Upper lobe of left lung (tissue), 6 donors: ENCODE data around the gene UBE4B. TPM values are rescaled to one million over a fixed set of nuclear protein-coding genes. Genes with fewer than 3 reads are reported as not detected.

Experiments used
- ATAC-seq, 2 donors: fragments of 200-7000 bp; cut with Tn5 transposase; one replicate each; pipeline ENCODE4 v1.9.1; 2022; ENCODE audit warnings: mild to moderate bottlenecking in 2 of 2, moderate library complexity in 2 of 2; ENCODE audit not compliant: low FRiP score in 2 of 2
- DNase-seq, 2 donors: peaks; one replicate each; pipeline ENCODE4 v3.0.0-alpha.2; 2019 to 2020
- H3K27ac ChIP-seq, 4 donors: fragments of 200-600 bp; sonication (generic); one replicate each; pipeline ENCODE4 v1.5.1; 2016 to 2019
- H3K27me3 ChIP-seq, 4 donors: fragments of 200-600 bp; sonication (generic); one replicate each; pipeline ENCODE4 v1.5.1; 2017 to 2019
- H3K36me3 ChIP-seq, 4 donors: fragments of 200-600 bp; sonication (generic); one replicate each; pipeline ENCODE4 v1.5.1; 2016 to 2019
- H3K4me1 ChIP-seq, 4 donors: fragments of 200-600 bp; sonication (generic); one replicate each; pipeline ENCODE4 v1.5.1; 2018 to 2019
- H3K4me3 ChIP-seq, 4 donors: fragments of 200-600 bp; sonication (generic); one replicate each; pipeline ENCODE4 v1.5.1; 2017 to 2019; ENCODE audit warnings: mild to moderate bottlenecking in 2 of 4, moderate library complexity in 1 of 4
- H3K9me3 ChIP-seq, 4 donors: fragments of 200-600 bp; sonication (generic); one replicate each; pipeline ENCODE4 v1.5.1; 2018 to 2019
- CTCF ChIP-seq, 6 experiments: fragments of 450-650 bp in 4 of 6; fragments of 200-600 bp in 2 of 6; sonication (generic) in 2 of 6; IDR thresholded peaks; one replicate each; pipeline ENCODE4 v1.5.1; 2016 to 2019; ENCODE audit warnings: antibody characterized with exemption in 6 of 6
- EP300 ChIP-seq, 4 donors: sonication (generic); formaldehyde crosslinking; IDR thresholded peaks; one replicate each; pipeline ENCODE4 v1.5.1; 2017; ENCODE audit warnings: antibody characterized with exemption in 4 of 4, control low read depth in 2 of 4
- POLR2A ChIP-seq, 4 donors: fragments of 450-650 bp; IDR thresholded peaks; one replicate each; pipeline ENCODE4 v1.5.1; 2016 to 2017; ENCODE audit warnings: antibody characterized with exemption in 4 of 4, mild to moderate bottlenecking in 2 of 4
- POLR2AphosphoS5 ChIP-seq, 2 donors: sonication (generic); formaldehyde crosslinking; IDR thresholded peaks; one replicate each; pipeline ENCODE4 v1.5.1; 2017; ENCODE audit warnings: antibody characterized with exemption in 2 of 2
- WGBS, 2 donors: methylation state at CpG; one replicate each; pipeline ENCODE4 v1.1.5; 2017 to 2018; 5-methylcytosine and 5-hydroxymethylcytosine counted together
- total RNA-seq, 6 donors: library from RNA; depleted of rRNA in 4 of 6; stranded (reverse); fragments of >200 nt in 4 of 6; gene quantifications; one replicate each; pipeline versions ENCODE4 v1.1.0 to v1.2.1, GENCODE V29; 2016 to 2021
- donor health status: DM: no; HTN: no; CAD: no; lungs with moderate emphysema.
- donor health status: DM: no; HTN: yes; CAD: no; lungs with severe emphysema.

The UBE4B gene
- total RNA-seq, 6 donors from 2014 or later, result 24.5 to 83.8 (median 42.8) TPM

- TF ChIP-seq CTCF (IDR thresholded peaks at IDR 0.05) (no peak), POLR2A (IDR thresholded peaks at IDR 0.05) (peak in 1 of 4 donors; percentile 29), POLR2AphosphoS5 (IDR thresholded peaks at IDR 0.05) (peak; percentile 43 to 45), EP300 (IDR thresholded peaks at IDR 0.05) (no peak)
- H3K9me3 ChIP-seq, result no peaks in the 10 kb centered on the region
- peak overlapping the region in 1 of 4 donors; percentile 97 for H3K27ac ChIP-seq
- peaks cover 17 to 33% (median 21%) of the 10 kb centered on the region in 4 donors for H3K4me1 ChIP-seq
- WGBS, 2 donors, result 69 to 79% methylated on average over 11 of the region's 11 CpGs
- H3K36me3 ChIP-seq, result no peaks in the 10 kb centered on the region
- DNase-seq (peak in 1 of 2 donors; percentile 58), ATAC-seq (no peak)
- H3K4me3 ChIP-seq, result no peak overlapping the region
- no peaks in the 10 kb centered on the region for H3K27me3 ChIP-seq
Observed at GRCh38 chr1:10208537-10208936, 175.8 kb downstream of the UBE4B start.

GRCh38 chr1:10209590-10209904 is 176.8 kb downstream of the UBE4B start:
- Histone ChIP-seq H3K27me3 (no peaks in the 10 kb centered on the region), H3K9me3 (no peaks in the 10 kb centered on the region), H3K4me1 (peaks cover 17 to 43% (median 29%) of the 10 kb centered on the region in 4 donors), H3K27ac (peak overlapping the region; percentile 97 to 99 (median 98)), H3K4me3 (peak overlapping the region; percentile 48 to 91 (median 80)), H3K36me3 (no peaks in the 10 kb centered on the region)
- WGBS, 2 donors, result 6 to 7% methylated on average over 8 of the region's 8 CpGs
- no peak for DNase-seq
- no peak for ATAC-seq
- TF ChIP-seq POLR2A (IDR thresholded peaks at IDR 0.05) (no peak), POLR2AphosphoS5 (IDR thresholded peaks at IDR 0.05) (no peak), CTCF (IDR thresholded peaks at IDR 0.05) (no peak)

GRCh38 chr1:10209905-10210810 is 177.4 kb downstream of the UBE4B start, which contains the start of gene KIF1B:
KIF1B (plus strand) TSS chr1:10210570; CDS start chr1:10232329, 21,759 bp downstream.
- 0 to 1% methylated on average over 27 to 31 of the region's 107 CpGs for WGBS, 2 donors
- peak; percentile 97 to 100 for ATAC-seq
- Histone ChIP-seq H3K36me3 (no peaks in the 10 kb centered on the region), H3K4me1 (peaks cover 17 to 45% (median 30%) of the 10 kb centered on the region in 4 donors), H3K27ac (peak within 1 kb of the TSS; percentile 97 to 99 (median 98)), H3K9me3 (no peaks in the 10 kb centered on the region), H3K27me3 (no peaks in the 10 kb centered on the region), H3K4me3 (peak within 1 kb of the TSS; percentile 79 to 95 (median 86))
- peak; percentile 96 to 100 for DNase-seq
- TF ChIP-seq POLR2AphosphoS5 (IDR thresholded peaks at IDR 0.05) (peak; percentile 85 to 96), EP300 (IDR thresholded peaks at IDR 0.05) (peak in 1 of 4 donors; percentile 58), CTCF (IDR thresholded peaks at IDR 0.05) (peak; percentile 96 to 99 (median 99)), POLR2A (IDR thresholded peaks at IDR 0.05) (peak; percentile 26 to 100 (median 98))

GRCh38 chr1:10210841-10211804 is 178.4 kb downstream of the UBE4B start:
- DNase-seq, result peak in 1 of 2 donors; percentile 96
- TF ChIP-seq POLR2AphosphoS5 (IDR thresholded peaks at IDR 0.05), result peak; percentile 70 to 85
- peak in 1 of 4 donors; percentile 65 for TF ChIP-seq EP300 (IDR thresholded peaks at IDR 0.05)
- peak in 1 of 4 donors; percentile 66 for TF ChIP-seq POLR2A (IDR thresholded peaks at IDR 0.05)
- TF ChIP-seq CTCF (IDR thresholded peaks at IDR 0.05), result no peak
- Histone ChIP-seq H3K4me3 (peak overlapping the region; percentile 79 to 95 (median 86)), H3K36me3 (no peaks in the 10 kb centered on the region), H3K27me3 (no peaks in the 10 kb centered on the region), H3K9me3 (no peaks in the 10 kb centered on the region), H3K27ac (peak overlapping the region; percentile 97 to 99 (median 98)), H3K4me1 (peaks cover 25 to 53% (median 37%) of the 10 kb centered on the region in 4 donors)
- ATAC-seq, result peak; percentile 62
- WGBS, 2 donors, result 2 to 3% methylated on average over 12 to 20 of the region's 69 CpGs
